PC-9 (cell line): ENCODE data around the gene IL12RB1.

Experiments used
- EZH2 ChIP-seq: fragments of 200-600 bp; sonication (generic); IDR thresholded peaks from 2 replicates; pipeline ENCODE4 v1.8.0; 2017; ENCODE audit warnings: antibody characterized with exemption, low read depth
- TF ChIP-seq, protein P1 (sequence below): fragments of 200-600 bp; sonication (generic); conservative IDR thresholded peaks from 2 replicates; pipeline ENCODE4 v1.6.1; 2017; ENCODE audit warnings: mixed run types, antibody characterized with exemption, mild to moderate bottlenecking, moderate library complexity

GRCh38 chr19:18098891-18099622 lies 12.3 kb upstream of the IL12RB1 start:
- TF ChIP-seq, protein P1, sequence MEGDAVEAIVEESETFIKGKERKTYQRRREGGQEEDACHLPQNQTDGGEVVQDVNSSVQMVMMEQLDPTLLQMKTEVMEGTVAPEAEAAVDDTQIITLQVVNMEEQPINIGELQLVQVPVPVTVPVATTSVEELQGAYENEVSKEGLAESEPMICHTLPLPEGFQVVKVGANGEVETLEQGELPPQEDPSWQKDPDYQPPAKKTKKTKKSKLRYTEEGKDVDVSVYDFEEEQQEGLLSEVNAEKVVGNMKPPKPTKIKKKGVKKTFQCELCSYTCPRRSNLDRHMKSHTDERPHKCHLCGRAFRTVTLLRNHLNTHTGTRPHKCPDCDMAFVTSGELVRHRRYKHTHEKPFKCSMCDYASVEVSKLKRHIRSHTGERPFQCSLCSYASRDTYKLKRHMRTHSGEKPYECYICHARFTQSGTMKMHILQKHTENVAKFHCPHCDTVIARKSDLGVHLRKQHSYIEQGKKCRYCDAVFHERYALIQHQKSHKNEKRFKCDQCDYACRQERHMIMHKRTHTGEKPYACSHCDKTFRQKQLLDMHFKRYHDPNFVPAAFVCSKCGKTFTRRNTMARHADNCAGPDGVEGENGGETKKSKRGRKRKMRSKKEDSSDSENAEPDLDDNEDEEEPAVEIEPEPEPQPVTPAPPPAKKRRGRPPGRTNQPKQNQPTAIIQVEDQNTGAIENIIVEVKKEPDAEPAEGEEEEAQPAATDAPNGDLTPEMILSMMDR: no peak
- TF ChIP-seq EZH2: no peak
